Measurements from ENCODE around the gene INPP5A.

DNA sequence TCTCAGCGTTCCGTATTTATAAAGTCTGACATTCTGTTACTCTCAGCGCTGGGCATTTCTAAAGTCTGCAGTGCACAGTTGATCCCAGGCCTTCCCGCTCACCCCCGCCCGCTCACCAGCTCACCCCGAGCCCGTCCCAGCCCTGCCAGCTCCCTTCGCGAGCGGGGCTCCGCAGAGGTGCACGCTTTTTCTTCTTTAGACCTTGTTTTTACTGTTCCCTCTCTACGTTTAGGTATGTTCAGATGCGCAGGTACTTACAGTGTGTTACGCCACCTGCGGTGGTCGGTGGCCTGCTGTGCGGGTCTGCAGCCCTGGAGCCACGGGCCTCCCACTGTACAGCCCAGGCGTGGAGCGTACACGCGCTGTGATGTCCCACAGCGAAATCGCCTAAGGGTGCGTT, 219.6 kb downstream of the INPP5A start:
- TF ChIP-seq EZH2phosphoT487 (IDR thresholded peaks at IDR 0.05; ENCODE audit: low read depth, severe bottlenecking, unreplicated experiment) = no peak
- TF ChIP-seq, protein P1, sequence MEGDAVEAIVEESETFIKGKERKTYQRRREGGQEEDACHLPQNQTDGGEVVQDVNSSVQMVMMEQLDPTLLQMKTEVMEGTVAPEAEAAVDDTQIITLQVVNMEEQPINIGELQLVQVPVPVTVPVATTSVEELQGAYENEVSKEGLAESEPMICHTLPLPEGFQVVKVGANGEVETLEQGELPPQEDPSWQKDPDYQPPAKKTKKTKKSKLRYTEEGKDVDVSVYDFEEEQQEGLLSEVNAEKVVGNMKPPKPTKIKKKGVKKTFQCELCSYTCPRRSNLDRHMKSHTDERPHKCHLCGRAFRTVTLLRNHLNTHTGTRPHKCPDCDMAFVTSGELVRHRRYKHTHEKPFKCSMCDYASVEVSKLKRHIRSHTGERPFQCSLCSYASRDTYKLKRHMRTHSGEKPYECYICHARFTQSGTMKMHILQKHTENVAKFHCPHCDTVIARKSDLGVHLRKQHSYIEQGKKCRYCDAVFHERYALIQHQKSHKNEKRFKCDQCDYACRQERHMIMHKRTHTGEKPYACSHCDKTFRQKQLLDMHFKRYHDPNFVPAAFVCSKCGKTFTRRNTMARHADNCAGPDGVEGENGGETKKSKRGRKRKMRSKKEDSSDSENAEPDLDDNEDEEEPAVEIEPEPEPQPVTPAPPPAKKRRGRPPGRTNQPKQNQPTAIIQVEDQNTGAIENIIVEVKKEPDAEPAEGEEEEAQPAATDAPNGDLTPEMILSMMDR (IDR thresholded peaks at IDR 0.05; ENCODE audit: poor library complexity) = no peak
- no peak for TF ChIP-seq EZH2 (IDR thresholded peaks at IDR 0.05; ENCODE audit: borderline replicate concordance)
